SK-N-MC (cell line): ENCODE measurements around the gene NNT.

ENCODE experiments used
- EZH2 ChIP-seq: fragments of 200-600 bp; sonication (generic); IDR thresholded peaks from one replicate; pipeline ENCODE4 v1.6.1; 2017; ENCODE audit warnings: antibody characterized with exemption
- FOXP2 ChIP-seq: optimal IDR thresholded peaks from 2 replicates; pipeline ENCODE3; 2011; ENCODE audit warnings: mild to moderate bottlenecking, moderate library complexity; ENCODE audit not compliant: insufficient read depth; ENCODE audit errors: extremely low read length, control extremely low read depth
- POLR2AphosphoS5 ChIP-seq: IDR thresholded peaks from 2 replicates; pipeline ENCODE4 v1.6.1; 2012; ENCODE audit warnings: mild to moderate bottlenecking, low read depth, low read length, borderline replicate concordance

DNA sequence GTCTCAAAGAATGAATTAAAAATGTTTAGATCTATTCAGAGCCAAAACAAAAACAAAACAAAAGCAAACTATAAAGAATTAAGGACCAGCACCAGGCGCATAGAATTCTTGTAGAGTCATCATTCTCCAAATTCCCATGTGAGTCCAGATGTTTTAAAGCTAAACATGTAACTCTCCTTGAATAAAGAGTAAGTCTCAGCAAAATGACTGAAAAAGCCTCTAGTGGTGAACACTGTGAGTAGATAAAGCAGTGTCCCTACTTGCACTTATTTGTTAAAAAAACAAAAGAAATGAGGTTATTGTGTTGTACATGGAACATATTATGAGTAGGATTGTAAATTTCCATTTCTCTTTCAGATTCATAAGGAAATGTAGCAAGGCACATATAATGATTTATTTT, 44.0 kb downstream of the NNT start:
- no peak for TF ChIP-seq POLR2AphosphoS5
- no peak for TF ChIP-seq EZH2
- no peak for TF ChIP-seq FOXP2
